Dedifferentiated amniotic fluid mesenchymal stem cell (primary cell): ENCODE measurements around the gene FER.
"Not testable (repeated sequence)": the region's sequence is repeated elsewhere in the genome, so short reads cannot be mapped to it uniquely, and the experiment has no call there.

Experiments used
- DNase-seq: peaks from one replicate; pipeline ENCODE4 v3.0.0-alpha.2; 2016; ENCODE audit errors: extremely low spot score

The FER gene

GRCh38 chr5:108747774-108748400, at the start of gene FER:
FER (plus strand) TSS chr5:108747897; CDS start chr5:108798183, 50,286 bp downstream.
- peak; percentile 22 for DNase-seq

DNA sequence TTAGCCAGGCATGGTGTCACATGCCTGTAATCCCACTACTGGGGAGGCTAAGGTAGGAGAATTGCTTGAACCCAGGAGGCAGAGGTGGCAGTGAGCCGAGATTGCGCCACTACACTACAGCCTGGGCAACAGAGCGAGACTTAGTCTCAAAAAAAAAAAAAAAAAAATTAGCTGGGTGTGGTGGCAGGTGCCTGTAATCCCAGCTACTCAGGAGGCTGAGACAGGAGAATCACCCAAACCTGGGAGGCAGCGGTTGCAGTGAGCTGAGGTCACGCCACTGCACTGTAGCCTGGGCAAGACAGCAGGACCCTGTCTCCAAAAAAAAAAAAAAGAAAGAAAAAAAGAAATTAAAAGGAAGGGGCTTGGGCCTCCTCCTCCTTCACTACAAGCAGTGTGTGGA, 47.3 kb upstream of the FER start:
- DNase-seq: not testable (repeated sequence)

DNA sequence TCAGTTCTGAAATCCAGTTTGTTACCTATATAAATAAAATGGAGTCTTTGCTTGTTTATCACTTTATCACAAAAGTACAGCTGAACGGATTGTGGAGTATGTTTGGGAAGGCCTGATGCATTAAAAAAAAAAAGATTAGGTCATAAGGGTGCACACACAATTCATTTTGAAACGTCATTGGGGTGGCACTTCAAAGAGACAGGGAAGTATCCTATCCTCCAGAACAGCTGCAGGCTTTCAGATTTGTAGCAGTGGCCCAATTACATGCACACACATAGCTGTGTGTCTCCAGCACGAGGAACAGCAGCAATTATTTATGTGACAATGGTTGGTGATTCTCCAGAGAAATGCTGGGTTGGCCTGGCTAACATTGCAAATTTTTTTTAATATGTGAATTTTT, 46.8 kb upstream of the FER start:
- no peak for DNase-seq

- no peak for DNase-seq
Observed at GRCh38 chr5:108702546-108702945, 45.2 kb upstream of the FER start.

DNA sequence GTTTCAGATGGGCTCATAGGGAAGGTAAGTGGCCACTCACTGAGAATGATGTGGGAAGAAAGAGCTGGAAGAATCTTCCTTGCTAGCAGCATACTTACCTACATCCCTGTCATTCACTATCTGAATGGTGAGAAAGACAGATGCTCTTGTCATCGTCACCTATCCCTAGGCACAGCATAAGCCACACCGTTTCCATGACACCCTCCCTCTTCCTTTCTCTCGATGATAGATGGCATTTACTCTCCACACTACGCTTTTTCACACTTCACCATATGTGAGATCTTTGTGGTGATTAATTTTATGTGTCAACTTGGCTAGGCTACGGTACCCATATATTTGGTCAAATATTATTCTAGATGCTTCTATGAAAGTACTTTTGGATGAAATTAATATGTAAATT, 44.4 kb upstream of the FER start:
- no peak for DNase-seq

DNA sequence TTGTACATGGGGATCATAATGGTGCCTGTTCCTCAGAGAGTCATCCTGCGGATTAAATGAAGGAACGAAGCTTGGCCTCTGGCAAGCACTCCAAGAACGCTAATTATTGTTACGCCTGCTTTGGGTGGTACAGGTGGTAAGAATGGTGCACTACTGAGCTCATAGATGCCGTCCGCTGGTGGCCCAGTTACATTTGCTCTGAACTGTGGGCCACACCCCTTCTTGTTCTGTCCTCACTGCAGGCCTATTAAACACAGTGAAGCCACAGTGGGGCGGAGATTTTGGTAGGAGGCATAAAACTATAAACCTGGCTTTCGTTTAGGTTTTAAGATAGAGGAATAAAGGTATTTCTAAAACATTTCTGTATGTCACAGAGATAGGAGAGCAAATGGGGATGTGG, 40.6 kb upstream of the FER start:
- DNase-seq: no peak

DNA sequence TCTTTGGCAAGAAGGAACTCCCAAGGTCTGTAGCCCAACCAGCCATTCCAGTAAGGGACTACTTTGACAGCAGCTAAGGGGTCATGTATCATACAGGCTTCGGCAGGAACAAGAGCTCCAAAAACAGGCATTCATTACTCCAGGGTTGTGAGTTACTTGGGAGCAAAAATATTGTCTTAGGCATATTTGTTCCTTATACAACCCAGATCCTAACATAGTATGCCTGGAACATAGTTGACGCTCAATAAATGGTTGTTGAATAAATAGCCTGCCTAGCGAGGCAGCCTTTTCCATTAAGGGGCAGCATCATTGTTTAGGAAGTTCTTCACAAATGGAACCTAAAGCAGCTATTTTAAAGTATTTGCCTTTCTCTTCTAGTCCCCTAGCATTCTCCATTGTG, 35.8 kb upstream of the FER start:
- DNase-seq: no peak

DNA sequence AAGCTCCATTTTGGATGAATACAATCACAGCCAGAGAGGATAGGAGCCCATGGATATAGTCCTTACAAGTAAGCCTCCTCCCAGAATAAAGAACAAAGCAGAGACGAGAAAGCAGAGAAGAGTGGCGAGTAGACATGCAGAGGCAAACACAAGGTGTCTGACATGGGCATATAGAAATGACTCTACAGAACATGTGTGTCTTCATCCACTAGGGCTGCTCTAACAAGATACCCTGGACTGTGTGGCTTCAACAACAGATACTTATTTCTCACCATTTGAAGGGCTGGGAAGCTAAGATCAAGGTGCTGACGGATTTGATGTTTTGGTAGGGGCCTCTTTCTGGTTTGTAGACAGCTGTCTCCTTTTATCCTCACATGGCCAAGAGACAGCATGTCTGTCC, 32.3 kb upstream of the FER start:
- no peak for DNase-seq

GRCh38 chr5:108720391-108720790, 27.3 kb upstream of the FER start:
- DNase-seq: no peak

DNA sequence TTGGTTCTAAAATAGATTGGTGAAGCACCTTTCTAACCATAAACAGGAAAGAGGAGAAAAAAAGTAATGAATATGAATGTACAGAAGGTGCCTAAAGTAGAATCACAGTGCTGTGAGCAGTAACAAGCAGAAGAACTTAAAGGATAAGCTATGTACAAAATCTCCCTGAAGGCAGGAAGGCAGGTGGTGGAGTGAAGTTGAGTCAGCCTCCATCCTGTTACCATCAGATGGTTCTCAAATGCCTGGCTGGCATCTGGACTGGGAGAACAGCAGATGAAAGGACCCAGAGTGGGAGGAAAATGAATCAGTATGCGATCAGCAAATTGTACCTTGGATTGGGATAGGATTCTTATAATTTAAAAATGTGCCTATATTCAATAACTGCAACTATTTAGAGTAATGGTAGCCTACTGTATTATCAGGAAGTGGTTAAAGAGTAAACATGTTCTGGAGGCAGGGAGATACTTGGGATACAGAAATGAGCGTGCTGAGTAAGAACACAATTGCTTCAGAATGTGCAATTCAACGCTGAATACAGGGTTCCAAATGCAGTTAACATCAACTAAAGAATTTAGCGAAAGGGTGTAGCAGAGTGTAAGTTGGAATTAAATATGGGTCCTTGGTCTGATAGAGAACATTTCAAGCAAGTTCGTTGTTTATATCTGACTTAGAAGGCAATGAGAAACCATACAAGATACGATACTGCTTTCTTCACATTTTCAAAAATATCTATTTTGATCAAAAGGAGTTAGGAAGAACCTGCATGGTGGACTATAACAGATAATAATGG, 21.1 kb upstream of the FER start:
- no peak for DNase-seq

DNA sequence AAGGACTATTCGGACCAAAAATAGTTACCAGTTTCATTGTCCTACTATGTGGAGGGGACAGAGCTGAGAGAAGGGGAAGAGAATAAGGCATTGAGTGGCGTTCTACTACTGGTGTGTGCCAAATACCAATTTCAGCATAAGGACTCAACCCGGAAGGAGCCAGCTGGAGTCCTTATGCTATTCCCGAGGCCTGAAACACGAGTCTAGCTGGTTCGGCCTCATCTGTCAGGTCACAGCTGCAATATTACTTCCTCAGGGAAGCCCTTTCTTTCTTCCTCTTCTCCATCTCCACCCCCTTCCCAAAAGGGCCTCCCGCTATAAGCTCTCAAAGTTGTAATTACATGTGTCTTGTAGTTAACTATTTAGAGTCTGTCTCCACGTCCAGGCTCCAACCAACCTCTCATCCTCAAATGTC, 20.5 kb upstream of the FER start:
- no peak for DNase-seq

DNA sequence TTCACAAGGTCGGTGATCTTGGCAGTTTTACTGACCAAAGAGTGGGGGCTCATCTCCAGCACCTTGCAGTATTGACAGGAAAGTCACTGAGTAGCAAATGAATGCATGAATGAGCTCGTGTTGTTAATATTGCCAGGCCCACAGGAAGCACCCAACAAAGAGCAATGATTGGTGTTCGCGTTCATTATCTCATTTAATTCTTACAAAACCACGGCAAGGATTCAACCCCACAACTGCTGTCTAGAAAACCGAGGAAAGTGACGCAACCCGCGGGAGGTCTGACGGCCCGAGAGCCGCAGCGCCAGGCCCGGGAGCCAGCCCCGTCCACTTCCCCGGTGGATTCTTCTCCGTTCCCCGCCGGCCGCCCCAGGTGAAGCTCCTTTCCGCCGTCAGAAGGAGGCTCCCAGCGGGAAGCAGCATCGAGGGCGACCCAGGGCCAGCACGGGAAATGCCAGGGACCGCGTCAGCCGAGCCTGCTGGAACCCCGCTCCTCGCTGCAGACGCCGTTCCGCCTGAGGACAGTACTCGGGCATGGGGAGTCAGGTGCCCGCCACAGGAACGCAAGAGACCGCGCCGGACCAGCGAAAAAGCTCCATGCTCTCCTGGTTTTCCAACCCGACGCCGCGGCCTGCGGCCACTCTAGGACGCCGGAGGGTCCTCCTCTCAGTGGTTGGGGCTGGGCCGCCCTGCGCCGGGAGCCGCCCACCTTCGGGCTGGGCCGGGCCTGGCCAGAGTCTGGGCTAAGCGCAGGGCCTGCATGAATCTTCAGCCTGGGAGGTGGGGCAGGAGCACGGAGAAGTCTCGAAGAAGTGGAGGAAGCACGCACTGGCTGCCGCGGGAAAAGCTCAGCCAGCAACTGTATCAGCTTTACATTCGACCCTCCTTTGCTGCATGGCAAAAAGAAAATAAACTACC, 19.8 kb upstream of the FER start:
- peak; percentile 84 for DNase-seq

- no peak for DNase-seq
Observed at GRCh38 chr5:108728566-108729241, 19.0 kb upstream of the FER start.

- DNase-seq: no peak
Observed at GRCh38 chr5:108729242-108729615, 18.5 kb upstream of the FER start.

GRCh38 chr5:108730617-108731340, 16.9 kb upstream of the FER start:
- no peak for DNase-seq

DNA sequence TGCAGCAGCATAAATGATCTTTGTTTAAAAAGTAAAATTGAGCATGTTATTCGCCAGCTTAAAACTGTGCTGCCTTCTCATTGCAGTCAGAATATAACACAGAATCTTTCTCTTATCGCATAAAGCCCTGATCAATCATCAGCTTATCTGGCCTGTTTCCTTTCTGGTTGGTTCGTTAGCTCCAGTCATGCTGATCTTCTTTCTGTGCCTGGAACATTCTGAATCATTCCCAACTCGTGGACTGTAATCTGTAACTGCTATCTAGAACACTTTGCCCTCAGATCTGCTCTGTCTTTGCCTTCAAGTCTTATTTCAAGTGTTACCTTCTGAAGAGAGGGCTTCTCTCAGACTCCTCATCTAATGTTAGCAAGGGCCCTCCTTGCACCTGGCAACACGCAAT, 11.9 kb upstream of the FER start:
- no peak for DNase-seq

GRCh38 chr5:108736855-108737254, 10.8 kb upstream of the FER start:
- DNase-seq: no peak

DNA sequence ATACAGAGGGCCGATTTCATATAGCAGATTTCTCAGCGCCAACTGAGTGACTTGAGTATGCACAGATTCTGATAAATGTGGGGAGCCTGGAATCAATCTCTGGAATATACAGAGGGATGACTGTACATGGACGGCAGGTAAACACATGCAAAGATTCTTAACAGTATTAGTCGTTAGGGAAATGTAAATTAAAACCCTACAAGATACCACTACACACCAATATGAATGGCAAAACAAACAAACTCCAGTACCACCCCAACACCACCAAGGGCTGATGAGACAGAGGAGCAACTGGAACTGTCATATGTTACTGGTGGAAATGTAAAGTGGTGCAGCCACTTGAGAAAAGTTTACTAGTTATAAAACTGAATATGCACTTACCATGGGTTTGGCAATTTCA, 8.3 kb upstream of the FER start:
- DNase-seq: no peak

DNA sequence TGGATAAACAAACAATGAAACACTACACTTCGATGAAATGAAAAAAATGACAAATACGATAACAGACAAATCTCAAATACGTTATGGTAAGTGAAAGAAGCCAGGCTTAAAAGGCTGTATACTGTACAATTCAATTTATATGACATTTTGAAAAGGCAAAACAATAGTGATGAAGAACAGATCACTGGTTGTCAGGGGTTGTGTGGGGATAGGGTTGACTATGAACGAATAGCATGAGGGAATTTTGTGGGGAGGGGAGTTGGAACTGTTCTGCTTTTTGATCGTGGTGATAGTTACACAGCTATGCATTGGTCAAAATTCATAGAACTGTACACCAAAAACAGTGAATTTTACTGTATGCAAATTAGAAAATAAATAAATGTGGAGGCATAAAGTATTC, 7.8 kb upstream of the FER start:
- no peak for DNase-seq

- DNase-seq: peak; percentile 42
Observed at GRCh38 chr5:108743319-108743718, 4.4 kb upstream of the FER start.

- no peak for DNase-seq
Observed at GRCh38 chr5:108743846-108744245, 3.9 kb upstream of the FER start.
